Psoas muscle (tissue), 8 donors: ENCODE results near the gene MMP17. TPM values are rescaled to one million over a fixed set of nuclear protein-coding genes. Genes with fewer than 3 reads are reported as not detected.

Source experiments
- ATAC-seq, 4 donors: fragments of 200-7000 bp; cut with Tn5 transposase; one replicate each; pipeline ENCODE4 v1.9.1; 2020; ENCODE audit warnings: moderate library complexity in 3 of 4, mild to moderate bottlenecking in 2 of 4
- DNase-seq, 2 donors: peaks; one replicate each; pipeline ENCODE4 v3.0.0-alpha.2; 2020
- H3K27ac ChIP-seq: fragments of 200-600 bp; one replicate; pipeline ENCODE4 v1.8.0; 2022
- H3K27me3 ChIP-seq, 3 donors: fragments of 200-600 bp in 1 of 3; one replicate each; pipeline versions ENCODE4 v1.6.1 to v1.8.0; 2013 to 2022; ENCODE audit warnings: low read length in 2 of 3, mild to moderate bottlenecking in 2 of 3, moderate library complexity in 1 of 3; ENCODE audit not compliant: insufficient read depth in 3 of 3
- H3K36me3 ChIP-seq, 2 donors: fragments of 200-600 bp in 1 of 2; one replicate each; pipeline versions ENCODE4 v1.6.1 to v1.8.0; 2013 to 2022; ENCODE audit warnings: low read depth in 1 of 2, mild to moderate bottlenecking in 1 of 2, moderate library complexity in 1 of 2; ENCODE audit not compliant: insufficient read depth in 1 of 2
- H3K4me1 ChIP-seq: fragments of 200-600 bp; one replicate; pipeline ENCODE4 v1.8.0; 2022
- H3K4me3 ChIP-seq: fragments of 200-600 bp; one replicate; pipeline ENCODE4 v1.8.0; 2022; ENCODE audit warnings: mild to moderate bottlenecking
- H3K9me3 ChIP-seq: fragments of 200-600 bp; one replicate; pipeline ENCODE4 v1.8.0; 2022
- WGBS, 3 donors: extraction: QIAGEN DNeasy Blood & Tissue Kit; methylation state at CpG; one replicate each; pipeline versions ENCODE4 v1.1.6 to v1.1.7; 2013; 5-methylcytosine and 5-hydroxymethylcytosine counted together
- intact Hi-C, 2 donors: fragments of 100-400 bp; cut with DNase I; formaldehyde crosslinking; loops; one replicate each; pipeline versions ENCODE4 v1.11.0 to v1.14.2; 2022
- polyA plus RNA-seq, 3 donors: library from polyadenylated mRNA; stranded (reverse); fragments of 200-250 nt; gene quantifications; one replicate each; pipeline ENCODE4 v1.2.3, GENCODE V29; 2013
- total RNA-seq, 4 donors: library from RNA; stranded (reverse); fragmentation: NEBNext Ultra II Directional in 2 of 4; extraction: Animal tissue kit (Norgen Biotek cat#: 25700) in 2 of 4; gene quantifications; one replicate each; pipeline versions ENCODE4 v1.2.1 to v1.2.4, GENCODE V29; 2021 to 2023
- TF ChIP-seq, protein P1 (sequence below): fragments of 200-600 bp; IDR thresholded peaks from one replicate; pipeline ENCODE4 v1.8.0; 2022; ENCODE audit warnings: antibody characterized with exemption
- donor health status: healthy with polysubstance abuse.
- donor health status: DM: no; HTN: no; CAD: no; lungs with moderate emphysema.
- donor health status: Bipolar disorder and iron deficiency.
- donor health status: healthy.
- donor health status: DM: yes; HTN: yes; CAD: no.
- donor health status: DM: no; HTN: no; CAD: no.
- donor health status: DM: no; HTN: no; CAD: no.
- donor health status: DM: yes; HTN: yes; CAD: no.

Gene MMP17
- total and polyA plus RNA-seq, 7 donors, result 0.64 to 1.4 (median 1.0) TPM

DNA sequence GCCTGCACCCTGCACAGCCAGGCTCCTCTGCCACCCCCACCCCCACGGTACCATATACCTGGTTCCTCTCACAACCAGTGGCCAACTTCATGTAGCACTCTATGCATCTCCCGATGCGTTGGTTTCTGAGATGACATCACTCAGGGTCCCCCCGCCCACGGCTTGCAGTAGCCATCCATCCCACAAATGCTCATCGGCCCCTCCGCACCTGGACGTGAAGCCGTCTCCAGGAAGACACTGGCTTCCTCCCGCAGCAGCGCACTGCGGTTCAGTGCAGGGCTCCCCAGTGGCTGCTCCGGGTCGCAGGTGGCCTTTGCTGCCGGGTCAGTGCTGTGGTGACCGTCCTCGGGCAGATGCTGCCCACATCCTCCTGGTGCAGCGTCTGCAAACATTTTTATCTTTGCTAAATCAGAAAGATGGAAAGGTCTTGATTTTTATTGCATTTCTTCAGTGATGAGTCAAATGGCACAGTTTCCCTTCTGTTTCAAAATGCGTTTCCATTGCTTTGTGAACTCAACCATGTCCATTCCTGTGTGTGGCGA is 27.5 kb upstream of the MMP17 start:
- DNase-seq, result no peak
- Histone ChIP-seq H3K4me3 (no peak overlapping the region), H3K4me1 (no peaks in the 10 kb centered on the region), H3K36me3 (peaks cover 6 to 63% of the 10 kb centered on the region in 2 donors), H3K9me3 (no peaks in the 10 kb centered on the region), H3K27me3 (no peaks in the 10 kb centered on the region), H3K27ac (no peak overlapping the region)
- peak in 1 of 4 donors; percentile 15 for ATAC-seq
- 88 to 94% (median 90%) methylated on average over 20 of the region's 20 CpGs for WGBS, 3 donors
- intact Hi-C loops, result no loop called here
- TF ChIP-seq, protein P1, sequence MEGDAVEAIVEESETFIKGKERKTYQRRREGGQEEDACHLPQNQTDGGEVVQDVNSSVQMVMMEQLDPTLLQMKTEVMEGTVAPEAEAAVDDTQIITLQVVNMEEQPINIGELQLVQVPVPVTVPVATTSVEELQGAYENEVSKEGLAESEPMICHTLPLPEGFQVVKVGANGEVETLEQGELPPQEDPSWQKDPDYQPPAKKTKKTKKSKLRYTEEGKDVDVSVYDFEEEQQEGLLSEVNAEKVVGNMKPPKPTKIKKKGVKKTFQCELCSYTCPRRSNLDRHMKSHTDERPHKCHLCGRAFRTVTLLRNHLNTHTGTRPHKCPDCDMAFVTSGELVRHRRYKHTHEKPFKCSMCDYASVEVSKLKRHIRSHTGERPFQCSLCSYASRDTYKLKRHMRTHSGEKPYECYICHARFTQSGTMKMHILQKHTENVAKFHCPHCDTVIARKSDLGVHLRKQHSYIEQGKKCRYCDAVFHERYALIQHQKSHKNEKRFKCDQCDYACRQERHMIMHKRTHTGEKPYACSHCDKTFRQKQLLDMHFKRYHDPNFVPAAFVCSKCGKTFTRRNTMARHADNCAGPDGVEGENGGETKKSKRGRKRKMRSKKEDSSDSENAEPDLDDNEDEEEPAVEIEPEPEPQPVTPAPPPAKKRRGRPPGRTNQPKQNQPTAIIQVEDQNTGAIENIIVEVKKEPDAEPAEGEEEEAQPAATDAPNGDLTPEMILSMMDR, result no peak

DNA sequence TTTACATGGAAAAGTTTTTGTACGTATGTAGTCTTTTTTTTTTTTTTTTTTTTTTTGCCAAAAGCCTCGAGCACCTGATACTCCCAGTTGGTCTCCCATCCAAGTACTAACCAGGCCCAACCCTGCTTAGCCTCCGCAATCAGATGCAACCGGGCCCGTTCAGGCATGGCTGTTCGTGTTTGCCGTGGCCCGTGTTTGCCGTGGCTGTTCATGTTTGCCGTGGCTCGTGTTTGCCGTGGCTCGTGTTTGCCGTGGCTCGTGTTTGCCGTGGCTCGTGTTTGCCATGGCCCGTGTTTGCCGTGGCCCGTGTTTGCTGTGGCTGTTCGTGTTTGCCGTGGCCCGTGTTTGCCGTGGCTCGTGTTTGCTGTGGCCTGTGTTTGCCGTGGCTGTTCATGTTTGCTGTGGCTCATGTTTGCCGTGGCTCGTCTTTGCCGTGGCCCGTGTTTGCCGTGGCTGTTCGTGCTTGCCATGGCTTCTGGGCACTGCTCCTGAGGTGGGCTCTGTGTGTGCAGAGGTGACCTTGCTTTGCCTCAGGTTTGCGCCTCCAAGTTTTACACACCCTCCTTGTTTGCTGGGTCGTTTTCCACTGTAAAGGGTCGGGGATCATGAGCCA is 26.8 kb upstream of the MMP17 start:
- WGBS, 3 donors, result 78 to 82% (median 80%) methylated on average over 29 to 35 of the region's 35 CpGs
- intact Hi-C loops, result no loop called here
- DNase-seq, result no peak
- TF ChIP-seq, protein P1, result no peak
- H3K4me1 ChIP-seq, result no peaks in the 10 kb centered on the region
- H3K27ac ChIP-seq, result no peak overlapping the region
- no peaks in the 10 kb centered on the region for H3K9me3 ChIP-seq
- no peak for ATAC-seq
- peaks cover 6 to 62% of the 10 kb centered on the region in 2 donors for H3K36me3 ChIP-seq
- no peaks in the 10 kb centered on the region for H3K27me3 ChIP-seq
- no peak overlapping the region for H3K4me3 ChIP-seq

DNA sequence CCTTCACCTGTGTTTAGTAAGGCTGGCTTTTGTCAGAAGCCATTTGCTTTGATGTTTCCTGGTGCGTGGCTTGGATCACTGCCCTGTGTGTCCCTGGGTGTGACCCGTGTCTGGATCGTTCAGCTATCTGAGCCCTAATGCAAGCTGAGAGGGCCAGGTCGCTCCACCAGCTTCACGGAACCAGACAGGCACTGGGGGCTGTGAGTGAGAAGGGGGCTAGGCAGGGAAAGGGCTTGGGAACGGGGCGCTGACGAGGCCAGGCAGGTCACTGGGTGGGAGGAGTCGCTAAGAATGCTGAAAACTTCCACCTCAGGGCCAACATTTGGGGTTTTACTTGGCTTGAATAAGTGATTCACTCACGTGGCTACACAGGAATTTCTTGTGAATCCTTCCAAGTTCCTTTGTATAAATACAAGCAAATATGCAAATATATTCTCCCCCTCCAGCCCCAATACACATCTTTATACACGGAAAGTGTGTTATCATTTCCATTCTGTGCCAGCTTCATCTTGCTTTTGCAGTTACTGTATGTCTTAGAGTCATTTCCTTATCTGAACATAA is 24.2 kb upstream of the MMP17 start:
- H3K36me3 ChIP-seq, result peaks cover 5 to 35% of the 10 kb centered on the region in 2 donors
- WGBS, 3 donors, result 43 to 53% (median 52%) methylated on average over 11 of the region's 11 CpGs
- no peak for ATAC-seq
- no peaks in the 10 kb centered on the region for H3K27me3 ChIP-seq
- TF ChIP-seq, protein P1, result no peak
- H3K27ac ChIP-seq, result no peak overlapping the region
- no peak overlapping the region for H3K4me3 ChIP-seq
- DNase-seq, result no peak
- intact Hi-C loops, result no loop called here
- no peaks in the 10 kb centered on the region for H3K9me3 ChIP-seq
- no peaks in the 10 kb centered on the region for H3K4me1 ChIP-seq

DNA sequence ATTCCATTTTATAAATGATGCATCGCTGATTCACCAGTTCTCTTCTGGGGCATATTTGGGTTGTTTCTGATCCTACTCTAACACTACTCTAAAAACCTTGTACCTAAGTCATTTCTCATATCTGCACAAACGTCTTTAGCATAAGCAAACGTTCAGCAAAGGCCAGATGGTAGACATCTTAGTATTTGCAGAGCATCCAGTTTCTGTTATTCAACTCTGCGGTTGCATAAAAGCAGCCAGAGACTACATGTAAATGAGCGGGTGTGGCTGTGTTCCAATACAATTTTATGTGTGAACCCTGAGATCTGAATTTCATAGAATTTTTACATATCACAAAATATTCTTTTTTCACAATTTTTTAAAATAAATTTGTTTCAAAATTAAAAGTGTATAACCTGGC is 22.8 kb upstream of the MMP17 start:
- no peak for DNase-seq
- H3K4me3 ChIP-seq, result no peak overlapping the region
- no peaks in the 10 kb centered on the region for H3K27me3 ChIP-seq
- no peaks in the 10 kb centered on the region for H3K9me3 ChIP-seq
- intact Hi-C loops, result no loop called here
- TF ChIP-seq, protein P1, result no peak
- peaks cover 0 to 21% of the 10 kb centered on the region in 2 donors for H3K36me3 ChIP-seq
- H3K4me1 ChIP-seq, result no peaks in the 10 kb centered on the region
- ATAC-seq, result no peak
- no peak overlapping the region for H3K27ac ChIP-seq
- 66 to 81% (median 69%) methylated on average over 5 of the region's 5 CpGs for WGBS, 3 donors
